HTR-8/SVneo (cell line): ENCODE results near the gene DENND4B.
A peak's percentile ranks its signal among the peaks of the same experiment; 100 is the strongest.
"Not testable (repeated sequence)": the region's sequence is repeated elsewhere in the genome, so short reads cannot be mapped to it uniquely, and the experiment has no call there.

Experiments used
- DNase-seq: peaks from one replicate; pipeline ENCODE4 v3.0.0; 2011; ENCODE audit warnings: low spot score, mixed read lengths; ENCODE audit not compliant: insufficient read length
- FAIRE-seq: peaks from 2 replicates; lab custom pipeline; 2011; peaks lifted over from hg19 to GRCh38; lab: Jason Lieb, UNC

DENND4B gene

GRCh38 chr1:153929981-153930948 is 16.3 kb downstream of the DENND4B start:
- DNase-seq: no peak
- no peak for FAIRE-seq

GRCh38 chr1:153929426-153929825 is 17.1 kb downstream of the DENND4B start:
- DNase-seq (no peak), FAIRE-seq (no peak)

GRCh38 chr1:153928791-153929341 is 17.7 kb downstream of the DENND4B start:
- DNase-seq: no peak
- FAIRE-seq: no peak

GRCh38 chr1:153928245-153928644 is 18.3 kb downstream of the DENND4B start:
- no peak for FAIRE-seq
- no peak for DNase-seq

- DNase-seq: no peak
- FAIRE-seq: no peak
These were observed 20.1 kb downstream of the DENND4B start for GRCh38 chr1:153926405-153926804.

- FAIRE-seq: no peak
- DNase-seq: peak; percentile 97
These were observed 23.3 kb downstream of the DENND4B start, which contains the start of gene GATAD2B for GRCh38 chr1:153922972-153923925. Gene GATAD2B, minus strand, starts transcription at chr1:153922972. Its CDS starts 94,625 bp downstream, at chr1:153828347.

DNA sequence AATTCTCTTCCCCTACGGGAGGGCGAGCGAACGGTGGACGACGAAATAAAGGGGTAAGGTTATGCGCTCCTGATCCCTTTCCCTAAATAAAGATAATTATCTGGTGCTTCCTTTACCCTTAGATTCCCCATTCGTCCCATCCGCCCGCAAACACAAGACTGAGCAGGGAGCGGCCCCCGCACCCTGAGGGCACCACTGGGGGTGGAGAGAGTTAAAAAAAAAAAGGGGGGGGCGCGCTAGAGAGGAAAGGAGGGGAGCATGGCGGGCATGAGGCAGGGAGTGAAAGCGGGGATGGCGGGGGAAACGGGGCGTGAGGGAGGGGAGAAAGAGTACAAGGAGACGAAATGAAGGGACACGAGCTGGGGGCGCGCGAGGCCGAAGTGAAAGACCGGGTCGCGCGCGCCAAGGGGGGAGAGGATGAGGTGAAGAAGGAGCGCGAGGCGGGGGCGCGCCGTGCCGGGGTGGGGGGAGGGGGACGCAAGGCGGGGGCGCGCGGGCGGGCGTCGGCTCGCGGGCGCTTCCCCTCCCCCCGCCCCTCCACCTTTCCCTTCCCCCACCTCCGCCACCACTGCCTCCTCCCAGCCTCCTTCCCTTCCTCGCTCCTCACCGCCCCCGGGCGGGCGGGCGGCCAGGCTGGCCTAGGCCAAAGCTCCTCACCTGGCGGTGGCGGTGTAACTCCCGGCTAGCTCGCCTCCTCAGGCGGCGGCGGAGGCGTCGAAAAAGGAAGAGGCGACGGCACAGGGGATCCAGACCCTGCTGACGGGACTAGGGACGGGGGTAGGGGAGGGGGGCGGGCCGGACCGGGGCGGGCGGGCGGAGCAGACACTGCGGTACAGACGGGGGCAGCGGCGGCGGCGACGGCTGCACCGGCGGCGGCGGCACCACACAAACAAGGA is 24.2 kb downstream of the DENND4B start:
- FAIRE-seq (no peak), DNase-seq (peak; percentile 28)

- no peak for FAIRE-seq
- no peak for DNase-seq
These were observed 24.8 kb downstream of the DENND4B start for GRCh38 chr1:153921803-153922075.

DNA sequence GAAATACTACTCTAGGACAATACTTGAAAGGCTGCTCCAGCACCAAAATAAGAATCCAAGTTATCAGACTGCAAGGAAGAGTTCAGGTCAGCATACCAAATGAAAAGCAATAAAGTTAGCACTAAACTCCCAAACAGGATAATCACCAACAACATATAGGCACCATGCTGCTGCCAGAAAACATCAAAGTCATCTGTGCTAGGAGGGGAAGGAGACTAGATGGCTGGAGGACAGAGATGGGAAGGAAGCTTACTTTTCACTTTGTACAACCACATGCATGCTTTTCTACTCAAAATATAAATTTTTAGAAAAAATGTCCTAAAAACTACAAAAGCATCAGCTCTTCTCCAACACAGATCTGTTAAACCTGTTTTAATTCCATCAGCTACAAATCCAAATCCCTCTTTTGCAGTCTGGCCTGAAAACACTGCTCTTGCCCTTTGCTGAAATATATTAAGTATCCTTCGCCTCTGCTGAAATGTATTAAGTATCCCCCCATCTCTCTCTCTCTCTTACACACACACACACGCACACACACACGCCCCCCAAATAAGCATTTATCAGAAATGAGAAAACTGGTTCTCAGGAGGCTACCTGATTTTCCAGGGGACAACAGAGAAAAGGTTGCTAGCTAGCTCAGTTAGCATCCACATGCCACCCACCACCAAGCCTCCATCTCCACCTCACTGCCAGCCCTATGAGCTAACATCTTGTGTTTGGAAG is 25.3 kb downstream of the DENND4B start:
- FAIRE-seq: no peak
- DNase-seq: no peak

DNA sequence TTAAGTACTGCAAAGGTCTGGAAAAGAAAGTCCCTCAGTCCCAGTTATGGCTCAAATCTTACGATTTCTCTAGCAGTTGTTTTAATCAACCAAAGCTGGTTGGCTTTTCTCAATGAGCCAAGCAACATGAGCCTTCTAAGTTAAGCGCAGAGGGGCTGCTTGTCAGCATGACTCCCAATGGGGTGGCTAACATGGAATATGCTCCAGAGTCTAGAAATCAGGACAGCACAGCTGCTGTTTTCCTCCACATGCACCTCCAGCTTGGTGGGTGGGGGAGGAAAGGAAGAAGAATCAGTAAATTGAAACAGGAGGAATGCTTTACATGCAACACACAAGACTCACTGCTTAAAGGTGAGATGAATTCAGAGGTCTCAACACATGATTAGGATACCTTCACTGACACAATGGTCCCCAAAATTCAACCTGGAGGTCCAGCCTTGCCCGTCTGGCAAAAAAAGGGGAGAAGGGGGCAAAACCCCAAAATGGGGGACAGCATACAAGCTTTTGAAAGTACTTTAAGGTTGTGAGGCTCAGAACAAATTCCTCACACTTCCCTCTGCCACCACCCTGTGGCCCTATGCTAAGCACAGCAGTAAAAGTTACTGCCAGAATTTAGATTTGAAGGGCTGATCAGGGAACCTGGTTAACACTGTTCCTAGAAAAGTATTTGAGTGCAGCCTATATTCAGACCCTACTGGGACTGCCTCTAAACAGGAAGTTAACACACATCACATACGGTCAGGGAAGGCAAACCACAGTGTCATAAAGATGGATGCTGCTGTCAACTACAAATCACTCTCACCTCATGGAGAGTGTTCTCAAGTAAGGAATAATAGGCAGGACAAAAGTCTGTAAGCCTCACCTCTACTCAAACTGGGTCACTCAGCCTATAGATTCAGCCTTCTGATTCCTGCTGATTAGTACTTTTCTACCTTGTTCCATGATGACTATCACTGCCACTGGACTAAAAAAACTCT is 26.4 kb downstream of the DENND4B start:
- DNase-seq (peak; percentile 23), FAIRE-seq (no peak)

DNA sequence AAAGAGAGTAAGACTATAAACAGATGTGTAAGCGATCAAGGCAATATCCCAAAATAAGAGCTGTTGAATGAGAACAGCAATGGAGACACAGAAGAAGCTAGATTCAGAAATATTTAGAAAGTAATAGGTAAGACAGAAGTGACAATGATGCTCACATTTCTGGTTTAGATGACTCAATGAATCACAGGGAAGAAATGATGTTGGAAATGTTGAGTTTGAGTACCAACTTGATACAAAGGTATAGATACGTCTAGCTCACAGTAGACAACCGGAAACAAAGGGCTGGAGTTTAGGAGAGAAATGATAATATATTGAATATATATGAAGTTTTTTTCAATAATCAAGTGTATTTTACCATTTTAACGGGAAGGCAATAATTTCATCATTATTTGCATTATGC is 30.2 kb downstream of the DENND4B start:
- DNase-seq (no peak), FAIRE-seq (no peak)

DNA sequence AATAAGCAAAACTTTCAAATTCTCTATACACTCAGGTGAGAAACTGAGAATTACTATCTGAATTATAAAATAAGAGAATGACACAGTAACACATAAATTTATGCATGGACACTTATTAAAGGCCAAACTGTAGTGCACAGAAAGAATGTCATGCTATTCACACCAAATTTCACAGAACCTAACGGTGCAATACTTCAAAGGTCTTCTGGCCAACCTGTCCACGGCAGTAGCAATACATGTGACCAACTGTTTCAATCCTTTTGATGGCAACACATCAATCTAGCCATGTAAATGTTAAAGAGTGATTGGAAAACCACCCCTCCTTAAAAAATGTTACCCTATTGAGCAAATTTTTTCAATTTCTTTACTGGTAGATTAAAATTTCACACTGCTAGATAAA is 34.2 kb downstream of the DENND4B start:
- FAIRE-seq (no peak), DNase-seq (no peak)

- FAIRE-seq, DNase-seq: not testable (repeated sequence)
These were observed 36.0 kb downstream of the DENND4B start for GRCh38 chr1:153910560-153910959.

GRCh38 chr1:153908071-153908470 is 38.4 kb downstream of the DENND4B start:
- DNase-seq (no peak), FAIRE-seq (no peak)

GRCh38 chr1:153907134-153907533 is 39.4 kb downstream of the DENND4B start:
- DNase-seq: no peak
- no peak for FAIRE-seq

- no peak for DNase-seq
- no peak for FAIRE-seq
These were observed 40.1 kb downstream of the DENND4B start for GRCh38 chr1:153906396-153906795.

- not testable (repeated sequence) for FAIRE-seq, DNase-seq
These were observed 40.6 kb downstream of the DENND4B start for GRCh38 chr1:153905908-153906307.
